Measurements from ENCODE around the gene ITIH1. TPM values are rescaled to one million over a fixed set of nuclear protein-coding genes. Genes with fewer than 3 reads are reported as not detected.

Gene ITIH1
- total RNA-seq, 1 donor, result not detected

DNA sequence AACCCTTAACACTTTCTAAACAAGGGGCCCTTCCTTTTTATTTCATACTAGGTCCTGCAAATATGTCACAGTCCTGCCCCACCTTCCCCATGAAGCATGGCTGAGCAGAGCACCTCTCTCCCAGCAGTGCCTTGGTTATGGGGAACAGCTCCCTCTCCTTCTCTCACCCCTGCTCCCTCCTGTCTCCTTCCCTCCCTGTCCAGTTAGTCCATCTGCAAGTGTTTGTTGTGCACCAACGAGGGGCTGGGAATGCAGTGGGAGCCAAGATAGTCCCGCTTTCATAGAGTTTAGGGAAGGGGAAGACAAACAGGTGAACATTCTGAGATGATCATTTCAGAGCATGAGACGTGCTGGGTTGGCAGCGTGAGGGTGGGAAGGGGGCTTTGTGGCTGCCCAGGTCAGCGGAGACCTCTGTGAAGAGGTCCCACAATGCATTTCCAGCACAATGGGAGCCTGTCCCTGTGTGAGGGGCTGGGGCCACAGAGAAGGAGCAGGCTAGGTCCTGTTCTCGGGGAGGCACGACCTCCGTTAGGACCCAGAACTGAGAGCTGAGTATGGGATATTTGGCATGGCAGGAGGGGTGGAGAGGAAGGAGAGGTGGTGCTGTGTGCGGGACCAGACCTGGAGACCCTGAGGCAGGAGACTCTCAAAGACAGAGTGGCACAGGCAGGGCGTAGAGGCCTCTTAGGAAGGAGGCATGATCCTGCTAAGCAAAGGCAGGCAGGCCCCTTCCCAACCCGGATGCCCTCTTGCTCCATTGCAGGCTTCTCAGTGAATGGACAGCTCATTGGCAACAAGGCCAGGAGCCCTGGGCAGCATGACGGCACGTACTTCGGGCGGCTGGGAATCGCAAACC, 11.7 kb downstream of the ITIH1 start:
- Histone ChIP-seq H2AFZ (ENCODE audit: low read length) (no peak overlapping the region), H3K36me3 (ENCODE audit: insufficient read depth, low read length) (no peaks in the 10 kb centered on the region), H3K4me3 (ENCODE audit: insufficient read depth, low read length) (no peak overlapping the region), H4K20me1 (ENCODE audit: insufficient read depth, low read length) (no peaks in the 10 kb centered on the region), H3K27ac (ENCODE audit: low read depth, low read length) (no peak overlapping the region), H3K4me1 (ENCODE audit: insufficient read depth, low read length) (no peaks in the 10 kb centered on the region), H3K27me3 (ENCODE audit: insufficient read depth, low read length) (peaks cover 11% of the 10 kb centered on the region), H3K79me2 (ENCODE audit: insufficient read depth, low read length) (no peaks in the 10 kb centered on the region), H3K9me3 (ENCODE audit: low read depth, low read length) (no peaks in the 10 kb centered on the region), H3K4me2 (ENCODE audit: insufficient read depth, low read length) (no peak overlapping the region)
- TF ChIP-seq, protein P1, sequence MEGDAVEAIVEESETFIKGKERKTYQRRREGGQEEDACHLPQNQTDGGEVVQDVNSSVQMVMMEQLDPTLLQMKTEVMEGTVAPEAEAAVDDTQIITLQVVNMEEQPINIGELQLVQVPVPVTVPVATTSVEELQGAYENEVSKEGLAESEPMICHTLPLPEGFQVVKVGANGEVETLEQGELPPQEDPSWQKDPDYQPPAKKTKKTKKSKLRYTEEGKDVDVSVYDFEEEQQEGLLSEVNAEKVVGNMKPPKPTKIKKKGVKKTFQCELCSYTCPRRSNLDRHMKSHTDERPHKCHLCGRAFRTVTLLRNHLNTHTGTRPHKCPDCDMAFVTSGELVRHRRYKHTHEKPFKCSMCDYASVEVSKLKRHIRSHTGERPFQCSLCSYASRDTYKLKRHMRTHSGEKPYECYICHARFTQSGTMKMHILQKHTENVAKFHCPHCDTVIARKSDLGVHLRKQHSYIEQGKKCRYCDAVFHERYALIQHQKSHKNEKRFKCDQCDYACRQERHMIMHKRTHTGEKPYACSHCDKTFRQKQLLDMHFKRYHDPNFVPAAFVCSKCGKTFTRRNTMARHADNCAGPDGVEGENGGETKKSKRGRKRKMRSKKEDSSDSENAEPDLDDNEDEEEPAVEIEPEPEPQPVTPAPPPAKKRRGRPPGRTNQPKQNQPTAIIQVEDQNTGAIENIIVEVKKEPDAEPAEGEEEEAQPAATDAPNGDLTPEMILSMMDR (IDR thresholded peaks at IDR 0.05; ENCODE audit: extremely low read depth, low read depth, low read length), result no peak
- peak; percentile 62 for DNase-seq (ENCODE audit: insufficient read length, low spot score, missing footprints)

DNA sequence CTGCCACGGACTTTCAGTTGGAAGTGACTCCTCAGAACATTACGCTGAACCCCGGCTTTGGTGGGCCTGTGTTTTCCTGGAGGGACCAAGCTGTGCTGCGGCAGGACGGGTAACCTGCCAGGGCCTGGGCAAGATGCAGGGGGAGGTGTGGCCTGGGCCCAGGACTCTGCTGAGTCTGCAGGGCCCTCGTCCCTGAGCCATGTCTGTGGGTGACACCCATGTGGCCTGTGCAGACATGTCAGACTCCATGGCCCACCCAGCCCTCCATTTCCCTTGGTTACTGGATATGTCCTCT, 12.3 kb downstream of the ITIH1 start:
- H3K4me1 ChIP-seq (ENCODE audit: insufficient read depth, low read length), result no peaks in the 10 kb centered on the region
- no peak overlapping the region for H3K4me3 ChIP-seq (ENCODE audit: insufficient read depth, low read length)

GRCh38 chr3:52790337-52790736, 12.9 kb downstream of the ITIH1 start:
- TF ChIP-seq, protein P1 (IDR thresholded peaks at IDR 0.05; ENCODE audit: extremely low read depth, low read depth, low read length), result no peak
- Histone ChIP-seq H3K36me3 (ENCODE audit: insufficient read depth, low read length) (no peaks in the 10 kb centered on the region), H3K4me3 (ENCODE audit: insufficient read depth, low read length) (no peak overlapping the region), H4K20me1 (ENCODE audit: insufficient read depth, low read length) (no peaks in the 10 kb centered on the region), H3K4me2 (ENCODE audit: insufficient read depth, low read length) (no peak overlapping the region), H3K79me2 (ENCODE audit: insufficient read depth, low read length) (no peaks in the 10 kb centered on the region), H2AFZ (ENCODE audit: low read length) (no peak overlapping the region), H3K9me3 (ENCODE audit: low read depth, low read length) (no peaks in the 10 kb centered on the region), H3K4me1 (ENCODE audit: insufficient read depth, low read length) (no peaks in the 10 kb centered on the region), H3K27me3 (ENCODE audit: insufficient read depth, low read length) (peaks cover 11% of the 10 kb centered on the region), H3K27ac (ENCODE audit: low read depth, low read length) (no peak overlapping the region)
- DNase-seq (ENCODE audit: insufficient read length, low spot score, missing footprints), result peak; percentile 30

More for the DNA sequence above, 12.3 kb downstream of the ITIH1 start:
- no peaks in the 10 kb centered on the region for H3K36me3 ChIP-seq (ENCODE audit: insufficient read depth, low read length)
- H3K79me2 ChIP-seq (ENCODE audit: insufficient read depth, low read length), result no peaks in the 10 kb centered on the region
- TF ChIP-seq, protein P1 (IDR thresholded peaks at IDR 0.05; ENCODE audit: extremely low read depth, low read depth, low read length), result no peak
- no peak overlapping the region for H3K27ac ChIP-seq (ENCODE audit: low read depth, low read length)
- peaks cover 11% of the 10 kb centered on the region for H3K27me3 ChIP-seq (ENCODE audit: insufficient read depth, low read length)
- H2AFZ ChIP-seq (ENCODE audit: low read length), result no peak overlapping the region
- no peak for DNase-seq (ENCODE audit: insufficient read length, low spot score, missing footprints)
- H3K4me2 ChIP-seq (ENCODE audit: insufficient read depth, low read length), result no peak overlapping the region
- no peaks in the 10 kb centered on the region for H3K9me3 ChIP-seq (ENCODE audit: low read depth, low read length)
- H4K20me1 ChIP-seq (ENCODE audit: insufficient read depth, low read length), result no peaks in the 10 kb centered on the region

- Histone ChIP-seq H3K27me3 (ENCODE audit: insufficient read depth, low read length) (peaks cover 11% of the 10 kb centered on the region), H2AFZ (ENCODE audit: low read length) (no peak overlapping the region), H3K79me2 (ENCODE audit: insufficient read depth, low read length) (no peaks in the 10 kb centered on the region), H3K9me3 (ENCODE audit: low read depth, low read length) (no peaks in the 10 kb centered on the region), H3K36me3 (ENCODE audit: insufficient read depth, low read length) (no peaks in the 10 kb centered on the region), H3K27ac (ENCODE audit: low read depth, low read length) (no peak overlapping the region), H3K4me3 (ENCODE audit: insufficient read depth, low read length) (no peak overlapping the region), H4K20me1 (ENCODE audit: insufficient read depth, low read length) (no peaks in the 10 kb centered on the region), H3K4me2 (ENCODE audit: insufficient read depth, low read length) (no peak overlapping the region), H3K4me1 (ENCODE audit: insufficient read depth, low read length) (no peaks in the 10 kb centered on the region)
- DNase-seq (ENCODE audit: insufficient read length, low spot score, missing footprints), result peak; percentile 44
- TF ChIP-seq, protein P1 (IDR thresholded peaks at IDR 0.05; ENCODE audit: extremely low read depth, low read depth, low read length), result no peak
Observed at GRCh38 chr3:52790741-52791140, 13.3 kb downstream of the ITIH1 start.
